K562 (cell line): ENCODE data around the gene COPA. TPM values are rescaled to one million over a fixed set of nuclear protein-coding genes. Genes with fewer than 3 reads are reported as not detected.

Experiments used
- ATAC-seq: fragments of 200-7000 bp; cut with Tn5 transposase; 3 replicates; pipeline ENCODE4 v1.9.1; 2020; ENCODE audit warnings: moderate library complexity
- BruUV-seq: library from RNA; stranded (reverse); fragments of 400-500 nt; replicated peaks from 2 replicates; lab custom pipeline; 2021; lab: Mats Ljungman, UMichigan
- CTCF ChIA-PET: fragments of 300-600 bp; formaldehyde crosslinking; extraction: SDS; loops from one replicate; lab custom pipeline; 2021; ENCODE audit warnings: low intra/inter-chr PET ratio; lab: Yijun Ruan, JAX
- POLR2A ChIA-PET: fragments of 300-600, 350-650 bp; sonication (Branson Sonifier 250); formaldehyde crosslinking; extraction: SDS; loops from one replicate; lab custom pipeline; 2021; ENCODE audit warnings: antibody characterized with exemption, inconsistent platforms; lab: Yijun Ruan, JAX
- DNase-seq, 4 experiments: peaks; one replicate each; pipeline versions ENCODE4 v3.0.0 to v3.0.0-alpha.2; 2011 to 2018; ENCODE audit warnings: low spot score in 3 of 4, mixed read lengths in 3 of 4; ENCODE audit errors: extremely low read depth in 1 of 4
- FAIRE-seq: peaks from 2 replicates; lab custom pipeline; 2011; peaks lifted over from hg19 to GRCh38; lab: Jason Lieb, UNC
- H2AFZ ChIP-seq: 2 replicates; pipeline ENCODE4 v1.6.0; 2011; ENCODE audit warnings: low read depth, low read length, control low read depth, inconsistent platforms
- H3K27ac ChIP-seq: fragments of 200-600 bp; 3 replicates; pipeline ENCODE4 v1.8.0; 2011; ENCODE audit warnings: low read depth, mild to moderate bottlenecking, control low read depth, inconsistent platforms, low read length, moderate library complexity, mixed read lengths; ENCODE audit errors: extremely low read depth
- H3K27me3 ChIP-seq, 2 experiments: fragments of 300-600 bp in 1 of 2; 2 replicates in 1 of 2; 3 replicates in 1 of 2; pipeline versions ENCODE4 v1.6.0 to v1.8.0; 2011; ENCODE audit warnings: inconsistent platforms in 2 of 2, low read length in 2 of 2, mild to moderate bottlenecking in 1 of 2, mixed read lengths in 1 of 2, moderate library complexity in 1 of 2; ENCODE audit not compliant: control insufficient read depth in 2 of 2, insufficient read depth in 2 of 2
- H3K36me3 ChIP-seq: fragments of 300-600 bp; 3 replicates; pipeline ENCODE4 v1.8.0; 2011; ENCODE audit warnings: mild to moderate bottlenecking, low read length, inconsistent platforms; ENCODE audit not compliant: control insufficient read depth, insufficient read depth
- H3K4me1 ChIP-seq, 2 experiments: fragments of 200-600 bp in 1 of 2; replicated peaks in 1 of 2; 2 replicates in 1 of 2; 3 replicates in 1 of 2; pipeline versions ENCODE4 v1.5.1 to v1.8.0; 2011; ENCODE audit warnings: inconsistent platforms in 2 of 2, low read length in 2 of 2, mild to moderate bottlenecking in 1 of 2, mixed read lengths in 1 of 2, moderate library complexity in 1 of 2; ENCODE audit not compliant: control insufficient read depth in 2 of 2, insufficient read depth in 2 of 2
- H3K4me2 ChIP-seq: 2 replicates; pipeline ENCODE4 v1.6.1; 2011; ENCODE audit warnings: low read length, control low read depth, inconsistent platforms, mixed read lengths; ENCODE audit not compliant: insufficient read depth
- H3K4me3 ChIP-seq: fragments of 200-600 bp; sonication (generic), shearing (Covaris generic); 2 replicates; pipeline ENCODE4 v1.5.1; 2016; ENCODE audit warnings: control low read depth, inconsistent platforms
- H3K79me2 ChIP-seq: fragments of 200-600 bp; 3 replicates; pipeline ENCODE4 v1.8.0; 2011; ENCODE audit warnings: low read length, inconsistent platforms; ENCODE audit not compliant: control insufficient read depth, insufficient read depth
- H3K9ac ChIP-seq, 2 experiments: 2 replicates each; pipeline versions ENCODE4 v1.6.0 to v1.6.1; 2011; ENCODE audit warnings: low read depth in 2 of 2, low read length in 2 of 2, control low read depth in 1 of 2, inconsistent platforms in 1 of 2, mild to moderate bottlenecking in 1 of 2, mixed read lengths in 1 of 2; ENCODE audit not compliant: insufficient read depth in 1 of 2
- H3K9me1 ChIP-seq: one replicate; pipeline ENCODE4 v1.6.0; 2011; ENCODE audit warnings: inconsistent platforms, mild to moderate bottlenecking, low read length, moderate library complexity; ENCODE audit not compliant: control insufficient read depth, insufficient read depth
- H3K9me3 ChIP-seq: replicated peaks from 2 replicates; pipeline ENCODE4 v1.5.1; 2011; ENCODE audit warnings: low read depth, low read length, inconsistent platforms; ENCODE audit not compliant: control insufficient read depth, insufficient read depth
- H4K20me1 ChIP-seq: replicated peaks from 2 replicates; pipeline ENCODE4 v1.6.1; 2011; ENCODE audit warnings: low read length, inconsistent platforms, mixed read lengths; ENCODE audit not compliant: control insufficient read depth, insufficient read depth
- CBX5 ChIP-seq: IDR thresholded peaks from 2 replicates; pipeline ENCODE4 v1.6.1; 2014; ENCODE audit warnings: low read depth, borderline replicate concordance
- HOXB6 ChIP-seq: fragments of 250-450 bp; sonication (Bioruptor Pico); IDR thresholded peaks from 2 replicates; pipeline ENCODE4 v1.5.1; 2022; ENCODE audit warnings: mild to moderate bottlenecking, borderline replicate concordance
- SP1 ChIP-seq: sonication (generic); formaldehyde crosslinking; IDR thresholded peaks from 2 replicates; pipeline ENCODE4 v1.8.1; 2022; ENCODE audit warnings: mild to moderate bottlenecking, missing genetic modification reagents
- ZNF232 ChIP-seq: sonication (generic); formaldehyde crosslinking; IDR thresholded peaks from 2 replicates; pipeline ENCODE4 v1.8.0; 2022; ENCODE audit warnings: mild to moderate bottlenecking, missing genetic modification reagents
- ZNF263 ChIP-seq: sonication (generic); formaldehyde crosslinking; IDR thresholded peaks from 2 replicates; pipeline ENCODE4 v1.8.0; 2022; ENCODE audit warnings: mild to moderate bottlenecking, missing genetic modification reagents, borderline replicate concordance
- ZNF277 ChIP-seq: fragments of 250-450 bp; sonication (Bioruptor Pico); IDR thresholded peaks from 2 replicates; pipeline ENCODE4 v1.8.0; 2022; ENCODE audit warnings: inconsistent platforms, mild to moderate bottlenecking, moderate library complexity, borderline replicate concordance
- ZNF431 ChIP-seq: sonication (generic); formaldehyde crosslinking; IDR thresholded peaks from 2 replicates; pipeline ENCODE4 v1.8.0; 2022; ENCODE audit warnings: mild to moderate bottlenecking, missing genetic modification reagents
- ZNF511 ChIP-seq: sonication (generic); formaldehyde crosslinking; IDR thresholded peaks from 2 replicates; pipeline ENCODE4 v1.8.0; 2022; ENCODE audit warnings: mild to moderate bottlenecking, missing genetic modification reagents
- ZNF79 ChIP-seq: fragments of 250-450 bp; sonication (Bioruptor Pico); IDR thresholded peaks from 2 replicates; pipeline ENCODE4 v1.4.0; 2020; ENCODE audit warnings: low read depth, mild to moderate bottlenecking, moderate library complexity
- WGBS: fragments of 100-300 bp; shearing (Covaris generic); methylation state at CpG from one replicate; pipeline ENCODE4 v1.1.6; 2016; ENCODE audit warnings: low coverage, mixed read lengths; ENCODE audit not compliant: insufficient coverage; ENCODE audit errors: missing lambda C conversion rate; 5-methylcytosine and 5-hydroxymethylcytosine counted together
- in situ Hi-C: fragments of 300-500 bp; cut with MboI; formaldehyde crosslinking; loops from 4 replicates; pipeline ENCODE4 v1.15.0; 2018; ENCODE audit warnings: inconsistent platforms, mixed read lengths
- intact Hi-C: fragments of 100-400 bp; cut with micrococcal nuclease; formaldehyde crosslinking; loops from 2 replicates; pipeline ENCODE4 v1.14.2; 2022
- polyA plus RNA-seq, 8 experiments: library from polyadenylated mRNA; depleted of rRNA in 4 of 8; stranded (reverse) in 5 of 8; unstranded in 3 of 8; fragments of >200 nt; fragmentation: Nextera tagmentation in 2 of 8; fragmentation: Illumina TruSeq in 1 of 8; extraction: Ambion mirVana in 2 of 8; extraction: Trizol in 1 of 8; gene quantifications; 2 replicates each; pipeline versions ENCODE4 v1.2.1 to v1.2.3, GENCODE V29; 2011 to 2014; ENCODE audit warnings: inconsistent platforms in 1 of 8, missing spikeins in 1 of 8
- total RNA-seq, 7 experiments: library from RNA; depleted of rRNA in 6 of 7; stranded (reverse); fragments of >200 nt in 6 of 7; fragmentation: Illumina TruSeq in 2 of 7; extraction: Trizol in 2 of 7; gene quantifications; 2 replicates each; pipeline versions ENCODE4 v1.2.1 to v1.2.3, GENCODE V29; 2011 to 2021; ENCODE audit warnings: low replicate concordance in 1 of 7
- TF ChIP-seq, protein P1 (sequence below), 2 experiments: IDR thresholded peaks in 1 of 2; conservative IDR thresholded peaks in 1 of 2; 2 replicates each; pipeline ENCODE4 v1.6.1; 2016; ENCODE audit warnings: low read depth in 2 of 2, mild to moderate bottlenecking in 1 of 2, missing compliant biosample characterization in 1 of 2, missing genetic modification characterization in 1 of 2, moderate library complexity in 1 of 2

COPA gene
- total and polyA plus RNA-seq, 9 of the 15 experiments (the other 6 are each of a cell fraction or from before 2014, with no cell fraction given), result 49.8 to 222 (median 110) TPM

DNA sequence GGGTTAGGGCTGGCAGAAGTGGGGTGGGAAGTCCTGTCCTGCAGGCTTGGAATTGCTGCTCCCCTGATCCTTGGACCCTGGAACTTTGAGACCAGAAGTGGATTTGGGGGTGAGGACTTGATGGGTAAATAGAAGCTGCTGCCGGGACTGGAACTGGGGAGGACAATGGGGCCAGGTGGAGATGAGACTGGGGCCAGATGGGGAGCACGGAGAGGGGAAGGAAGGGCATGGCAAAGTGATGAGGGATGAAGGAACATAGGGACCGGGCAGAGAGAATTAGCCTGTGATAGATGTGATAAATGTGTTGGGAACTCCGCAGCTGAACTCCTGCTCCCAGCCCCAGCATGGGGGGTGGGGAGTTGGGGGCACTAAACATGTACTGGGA lies 24.5 kb upstream of the COPA start:
- peak overlapping the region; percentile 16 to 80; a peak in 2 of 4 replicates for H3K9ac ChIP-seq
- TF ChIP-seq ZNF263 (peak; percentile 91), SP1 (CRISPR knock-in tag) (0 out of 2 replicates have a peak, but pooled peaks have one; percentile 44), ZNF431 (peak; percentile 2; the same call in 1 of the 2 replicates), ZNF277 (no peak), CBX5 (no peak), HOXB6 (CRISPR knock-in tag) (no peak), ZNF79 (CRISPR knock-in tag) (no peak), ZNF511 (no peak), ZNF232 (CRISPR knock-in tag) (no peak)
- TF ChIP-seq, protein P1, sequence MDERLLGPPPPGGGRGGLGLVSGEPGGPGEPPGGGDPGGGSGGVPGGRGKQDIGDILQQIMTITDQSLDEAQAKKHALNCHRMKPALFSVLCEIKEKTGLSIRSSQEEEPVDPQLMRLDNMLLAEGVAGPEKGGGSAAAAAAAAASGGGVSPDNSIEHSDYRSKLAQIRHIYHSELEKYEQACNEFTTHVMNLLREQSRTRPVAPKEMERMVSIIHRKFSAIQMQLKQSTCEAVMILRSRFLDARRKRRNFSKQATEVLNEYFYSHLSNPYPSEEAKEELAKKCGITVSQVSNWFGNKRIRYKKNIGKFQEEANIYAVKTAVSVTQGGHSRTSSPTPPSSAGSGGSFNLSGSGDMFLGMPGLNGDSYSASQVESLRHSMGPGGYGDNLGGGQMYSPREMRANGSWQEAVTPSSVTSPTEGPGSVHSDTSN (CRISPR knock-in tag; IDR thresholded peaks at IDR 0.05; ENCODE audit: low read depth), result no peak
- TF ChIP-seq, protein P1 (tag; conservative IDR thresholded peaks at IDR 0.05; ENCODE audit: low read depth), result 0 out of 2 replicates have a peak, but pooled peaks have one; percentile 8
- ATAC-seq (peak; percentile 4; the same call in 2 of the 3 replicates), DNase-seq (no peak), FAIRE-seq (no peak)
- BruUV-seq, result no TSS peak
- intact Hi-C loops, result no loop called here
- H3K9me1 ChIP-seq, result no peaks in the 10 kb centered on the region
- peaks cover 29 to 40% of the 10 kb centered on the region in 2 experiments for H3K4me1 ChIP-seq
- WGBS, result 9% methylated on average over 4 of the region's 4 CpGs
- peak overlapping the region; percentile 44; the same call in 2 of the 3 replicates for H3K27ac ChIP-seq
- in situ Hi-C loops, result no loop called here
- peak overlapping the region; percentile 21; the same call in 1 of the 2 replicates for H3K4me3 ChIP-seq
- CTCF ChIA-PET, result no interaction called here
- no peaks in the 10 kb centered on the region for H3K27me3 ChIP-seq
- peak overlapping the region; percentile 37 for H2AFZ ChIP-seq
- H3K9me3 ChIP-seq, result no peaks in the 10 kb centered on the region
- no peaks in the 10 kb centered on the region for H3K36me3 ChIP-seq
- no peaks in the 10 kb centered on the region for H3K79me2 ChIP-seq
- H4K20me1 ChIP-seq, result no peaks in the 10 kb centered on the region; the same call in 1 of the 2 replicates
- peak overlapping the region; percentile 69 for H3K4me2 ChIP-seq
- POLR2A ChIA-PET, result interaction anchor here (0.6 to 1.8 kb wide), 8 partner anchors 9 to 149 kb away, joined by 3 to 21 read pairs (median 6); partner anchors contain the start of gene PEX19
